ENCODE data around the gene SFRP5.

The SFRP5 gene

DNA sequence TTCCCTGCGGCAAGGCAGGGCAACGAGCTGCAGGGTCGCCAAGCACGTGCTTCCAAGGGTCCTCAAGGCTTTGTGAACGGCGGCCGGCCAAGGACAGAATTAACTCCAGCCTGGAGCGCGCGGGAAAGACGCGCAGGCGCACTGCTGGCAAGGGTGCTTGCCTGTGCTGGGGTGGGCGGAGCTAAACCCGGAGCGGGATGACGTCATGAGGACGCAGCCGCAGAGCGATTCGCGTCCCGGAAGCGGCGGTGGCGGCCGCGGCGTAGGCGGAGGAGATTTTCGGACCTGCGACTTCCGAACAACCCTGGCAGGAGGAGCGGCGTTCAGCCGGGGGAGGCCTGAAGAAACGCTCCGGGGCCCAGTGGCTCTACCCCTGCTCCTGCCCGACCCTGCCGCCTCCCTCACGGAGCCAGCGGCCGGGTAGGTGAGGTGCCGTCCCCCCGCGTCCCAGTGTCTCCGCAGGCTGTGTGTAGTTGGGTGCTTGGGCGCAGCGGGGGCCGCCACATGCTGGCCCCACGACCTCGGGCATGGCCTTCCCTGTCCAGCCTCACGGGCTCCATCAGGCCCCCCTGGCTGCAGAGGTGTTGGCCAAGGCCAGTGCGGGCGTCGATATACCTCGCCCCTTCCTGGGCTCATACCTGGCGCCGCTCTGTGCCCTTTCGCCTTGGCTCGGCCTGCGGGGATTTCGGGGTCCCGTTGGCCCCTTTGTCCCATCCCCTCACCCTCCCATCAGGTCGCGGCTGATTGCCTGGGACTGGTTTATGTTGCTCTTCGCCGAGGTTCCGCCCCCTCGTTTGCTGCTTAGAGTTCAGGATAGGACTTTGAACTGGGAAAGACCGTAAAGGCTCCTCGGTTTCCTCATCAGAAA, 34.7 kb downstream of the SFRP5 start, which contains the start of gene ZFYVE27:
Gene ZFYVE27, plus strand, starts transcription at position 227 of the 868 bp plus-strand sequence. CDS start 1,350 bp downstream, outside the sequence.
- DNase-seq (ENCODE audit: low read depth) = peak; percentile 93

DNA sequence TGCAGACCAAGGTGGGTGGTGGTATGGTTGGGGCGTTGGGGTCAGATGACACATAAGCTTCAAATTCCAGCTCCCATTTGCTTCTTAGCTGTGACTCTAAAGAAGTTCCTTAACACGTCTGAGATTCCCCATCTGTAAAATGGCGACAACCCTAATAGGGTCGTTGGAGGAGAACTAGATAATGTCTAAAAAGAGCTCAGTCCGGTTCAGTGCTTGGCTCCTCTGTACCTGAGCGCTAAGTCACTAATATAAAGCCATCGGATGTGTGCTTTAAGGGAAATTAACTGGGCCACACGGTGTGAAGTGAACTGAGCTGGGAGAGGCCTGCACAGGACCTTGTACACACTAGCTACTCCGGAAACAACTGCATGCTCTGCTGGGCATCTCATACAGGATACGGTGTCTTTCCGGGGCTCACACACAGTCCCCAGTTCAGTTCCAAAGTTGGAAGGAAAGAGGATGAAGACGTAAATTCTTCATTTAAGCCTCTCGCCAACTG, 35.3 kb downstream of the SFRP5 start:
- DNase-seq (ENCODE audit: low read depth) = no peak

DNA sequence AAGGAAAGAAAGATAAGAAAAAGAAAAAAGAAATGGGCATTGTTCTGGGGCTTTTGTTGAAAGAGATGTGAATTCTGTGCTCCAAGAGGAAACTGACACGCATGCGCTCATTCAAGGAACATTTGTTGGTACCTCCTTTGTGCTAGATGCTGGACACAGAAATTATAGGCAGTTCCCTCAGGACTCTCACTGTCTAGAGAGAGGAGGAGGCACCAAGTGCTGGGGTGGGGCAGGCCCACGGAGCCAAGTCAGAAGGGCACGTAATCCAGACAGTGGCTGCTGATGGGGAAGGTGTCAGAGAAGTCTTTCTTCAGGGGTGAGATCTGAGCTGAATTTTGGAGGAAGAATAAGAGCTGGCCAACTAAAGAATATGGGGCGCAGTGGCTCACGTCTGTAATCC, 37.8 kb downstream of the SFRP5 start:
- DNase-seq (ENCODE audit: low read depth) = no peak

DNA sequence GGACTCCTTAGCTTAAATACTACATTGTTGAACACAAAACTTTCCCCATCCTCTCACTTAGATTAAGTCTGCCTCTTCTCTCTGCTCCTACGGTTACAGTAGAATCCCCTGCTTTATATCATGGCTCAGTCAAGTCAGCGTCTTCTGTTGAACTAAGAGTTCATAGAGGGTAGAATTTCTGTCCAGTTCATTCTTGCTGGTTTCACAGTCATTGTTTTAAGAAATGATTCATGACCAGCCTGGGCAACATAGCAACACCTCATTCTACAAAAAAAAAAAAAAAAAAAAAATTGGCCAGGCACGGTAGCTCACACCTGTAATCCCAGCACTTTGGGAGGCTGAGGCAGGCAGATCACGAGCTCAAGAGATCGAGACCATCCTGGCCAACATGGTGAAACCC, 38.5 kb downstream of the SFRP5 start:
- no peak for DNase-seq (ENCODE audit: low read depth)

DNA sequence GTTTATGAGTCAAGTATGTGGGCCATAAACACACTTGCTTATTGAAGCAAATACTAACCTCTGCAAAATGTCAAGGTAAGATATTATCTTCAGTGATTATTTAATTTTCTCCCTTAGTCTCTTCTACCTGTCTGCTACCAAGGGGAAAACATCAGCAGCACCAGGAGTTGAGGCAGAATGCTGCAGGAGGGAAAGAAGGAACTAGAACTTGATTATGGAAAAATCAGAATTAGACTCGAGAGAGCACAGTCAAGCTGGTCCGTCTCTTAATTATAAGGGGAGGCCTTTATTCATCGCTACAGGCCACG, 39.8 kb downstream of the SFRP5 start:
- no peak for DNase-seq (ENCODE audit: low read depth)

DNA sequence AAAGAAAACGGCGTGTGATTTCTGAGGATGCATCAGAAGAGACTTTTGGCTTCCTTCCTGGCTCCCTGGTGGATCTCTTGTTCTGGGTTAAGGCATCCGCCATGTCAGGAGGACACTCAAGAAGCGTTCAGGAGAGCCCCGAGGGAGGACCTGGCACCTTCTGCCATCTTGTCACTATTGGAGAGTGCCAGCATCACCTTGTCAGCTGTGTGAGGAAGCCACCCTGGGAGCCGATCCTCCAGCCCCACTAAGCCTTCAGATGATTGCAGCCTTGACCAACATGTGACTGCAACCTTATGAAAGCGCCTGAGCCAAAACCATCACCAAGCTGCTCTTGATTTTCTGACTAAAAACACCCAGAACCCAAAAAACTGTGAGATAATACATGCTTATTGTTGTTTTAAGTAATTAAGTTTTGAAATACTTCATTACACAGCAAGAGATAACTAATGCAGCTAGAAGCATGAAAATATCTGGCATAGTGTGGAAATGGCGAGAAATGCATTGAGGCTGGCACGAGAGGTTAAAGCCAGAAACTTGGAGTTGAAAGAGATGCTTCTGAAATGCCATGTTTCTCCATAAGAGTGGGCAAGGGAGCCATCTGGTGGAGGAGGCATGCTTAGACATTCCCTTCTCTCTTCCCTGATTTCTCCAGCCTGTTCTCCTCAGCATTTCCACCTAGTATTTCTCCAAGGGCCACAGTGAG, 40.3 kb downstream of the SFRP5 start:
- peak; percentile 66 for DNase-seq (ENCODE audit: low read depth)

DNA sequence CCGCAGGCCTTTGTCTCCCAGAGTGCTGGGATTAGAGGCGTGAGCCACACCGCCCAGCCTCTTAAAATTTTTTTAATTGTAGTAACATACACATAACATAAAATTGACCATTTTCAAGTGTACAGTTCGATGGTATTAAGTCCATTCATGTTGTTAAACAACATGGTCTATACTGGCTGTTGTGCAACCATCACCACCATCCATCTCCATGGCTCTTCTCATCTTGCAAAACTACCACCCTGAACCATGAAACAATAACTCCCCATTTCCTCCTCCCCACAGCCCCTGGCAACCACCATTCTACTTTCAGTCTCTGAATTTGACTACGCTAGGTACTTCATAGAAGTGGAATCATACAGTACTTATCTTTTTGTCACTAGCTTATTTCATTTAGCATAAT, 42.8 kb downstream of the SFRP5 start:
- no peak for DNase-seq (ENCODE audit: low read depth)

DNA sequence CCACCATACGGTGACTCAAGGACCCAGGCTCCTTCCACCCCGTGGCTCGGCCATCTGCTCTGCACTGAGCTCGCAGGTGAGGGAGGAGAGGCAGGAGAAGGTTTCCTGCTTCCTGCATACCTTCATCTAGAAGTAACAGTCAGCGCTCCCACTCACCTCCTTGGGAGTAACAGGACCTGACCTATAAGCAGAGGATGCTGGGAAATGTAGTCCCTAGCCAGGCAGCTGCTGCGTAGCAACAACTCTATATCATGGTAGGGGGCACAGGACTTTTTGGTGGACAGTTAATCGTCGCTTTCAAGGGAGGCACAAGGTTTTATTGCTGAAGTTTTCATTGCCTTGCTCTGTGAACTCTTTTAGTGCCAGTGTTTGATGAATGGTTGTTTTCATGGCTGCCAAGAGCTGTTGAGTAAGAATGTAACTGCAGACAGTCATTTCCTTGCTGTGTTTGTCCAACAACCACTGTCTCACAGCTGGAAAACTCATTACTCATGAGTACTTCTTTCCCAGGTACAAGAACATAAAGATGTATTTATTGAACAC, 45.1 kb downstream of the SFRP5 start:
- peak; percentile 86 for DNase-seq (ENCODE audit: low read depth)

DNA sequence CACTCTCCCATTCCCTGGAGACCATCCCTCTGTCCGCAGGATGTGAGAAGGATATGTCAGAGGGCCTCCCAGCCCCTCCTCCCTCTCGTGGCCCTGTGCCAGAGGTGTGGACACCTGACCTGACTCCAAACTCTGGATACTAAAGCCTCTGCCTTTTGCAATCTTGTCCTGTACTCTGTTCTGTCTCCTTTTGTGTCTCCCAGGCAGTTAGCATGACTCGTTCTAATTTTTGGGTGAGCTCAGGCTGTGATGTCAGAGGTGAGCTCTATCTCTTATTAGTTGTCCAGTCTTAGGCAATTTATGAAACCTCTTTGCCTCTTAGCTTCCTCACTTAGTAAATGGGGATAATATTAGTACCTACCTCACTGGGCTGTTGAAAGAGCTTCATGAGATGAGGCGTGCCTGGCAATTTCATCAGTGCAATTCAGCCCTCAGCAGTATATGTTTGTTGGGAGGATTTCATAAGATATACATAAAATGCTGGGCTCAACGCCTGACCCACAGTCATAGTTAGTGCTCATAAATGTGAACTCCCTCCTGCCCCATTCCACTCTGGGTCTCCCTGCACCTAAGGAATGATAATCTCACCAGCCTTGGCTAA, 47.4 kb downstream of the SFRP5 start:
- peak; percentile 69 for DNase-seq (ENCODE audit: low read depth)

DNA sequence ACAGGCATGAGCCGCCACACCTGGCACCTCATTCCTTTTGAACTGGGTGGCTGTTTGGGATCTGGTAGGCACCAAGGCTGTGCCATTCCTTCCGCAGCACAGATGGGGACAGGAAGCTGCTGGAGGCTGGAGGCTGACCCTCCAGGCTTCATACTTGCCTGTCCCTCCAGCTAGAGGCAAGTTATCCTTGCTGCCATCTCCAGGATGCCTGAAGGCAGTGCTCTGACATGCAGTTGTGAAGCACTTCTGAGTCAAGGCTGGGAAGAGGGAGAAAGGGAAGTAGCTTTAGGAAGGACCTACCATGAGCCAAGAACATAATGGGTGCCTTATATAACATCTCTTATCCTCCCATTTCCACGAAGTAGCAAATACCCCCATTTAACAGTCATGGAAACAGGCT, 48.8 kb downstream of the SFRP5 start:
- no peak for DNase-seq (ENCODE audit: low read depth)

DNA sequence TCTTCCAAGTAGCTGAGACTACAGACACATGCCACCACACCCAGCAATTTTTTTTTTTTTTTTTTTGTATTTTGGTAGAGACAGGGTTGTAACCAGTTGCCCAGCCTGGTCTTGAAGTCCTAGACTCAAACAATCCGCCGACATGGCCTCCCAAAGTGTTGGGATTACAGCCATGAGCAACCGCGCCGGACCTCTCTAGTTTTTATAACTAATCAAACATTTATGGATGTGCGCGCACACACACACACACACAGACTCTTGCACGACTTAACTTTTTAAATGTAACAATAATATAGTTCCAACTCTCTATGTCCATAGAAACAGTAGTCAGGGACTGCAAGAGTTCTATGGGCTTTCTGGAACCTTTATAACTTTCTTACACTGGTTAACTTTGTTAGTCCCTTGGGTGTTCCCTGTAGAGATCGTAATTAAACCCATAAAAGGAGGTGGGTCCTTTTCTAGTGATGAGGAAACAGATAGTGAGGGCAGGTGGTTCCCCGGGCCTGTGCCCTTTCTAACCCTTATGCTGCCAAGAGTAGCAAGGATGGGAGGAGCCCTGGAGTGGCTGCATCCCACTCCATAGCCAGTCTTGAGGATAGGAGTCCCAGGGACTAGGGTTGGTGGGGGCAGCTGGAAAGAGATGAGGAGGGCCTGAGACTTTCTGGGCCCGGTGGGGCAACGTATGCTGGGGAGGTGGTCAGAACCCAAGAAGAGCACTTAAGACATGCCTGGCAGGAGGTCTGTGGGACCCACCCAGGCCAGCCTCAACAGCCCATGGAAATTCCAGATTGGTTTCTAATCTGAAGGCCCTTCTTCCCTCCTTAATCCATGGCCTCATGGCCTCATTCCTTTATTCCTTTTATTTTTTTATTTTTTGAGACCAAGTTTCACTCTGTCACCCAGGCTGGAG, 49.7 kb downstream of the SFRP5 start:
- no peak for DNase-seq (ENCODE audit: low read depth)

DNA sequence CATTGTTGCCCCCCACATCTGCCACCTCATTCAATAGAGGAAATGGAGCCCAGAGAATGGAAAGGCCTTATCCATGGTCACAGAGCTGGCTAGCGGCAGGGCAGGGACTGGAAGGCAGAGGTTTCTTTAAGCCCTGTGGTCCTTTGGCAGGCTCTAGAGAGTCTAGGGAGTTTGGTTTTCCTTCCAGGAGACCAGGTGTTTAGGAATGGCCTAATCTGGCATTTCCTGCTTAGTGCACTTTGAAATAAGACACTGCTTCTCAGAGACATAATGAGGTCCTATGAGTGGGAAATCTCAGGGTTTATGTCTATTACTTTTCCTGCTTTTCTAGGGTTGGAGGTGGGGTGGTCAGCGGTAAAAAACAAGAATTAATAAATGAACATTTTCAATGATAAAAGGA, 52.2 kb downstream of the SFRP5 start:
- DNase-seq (ENCODE audit: low read depth) = no peak

DNA sequence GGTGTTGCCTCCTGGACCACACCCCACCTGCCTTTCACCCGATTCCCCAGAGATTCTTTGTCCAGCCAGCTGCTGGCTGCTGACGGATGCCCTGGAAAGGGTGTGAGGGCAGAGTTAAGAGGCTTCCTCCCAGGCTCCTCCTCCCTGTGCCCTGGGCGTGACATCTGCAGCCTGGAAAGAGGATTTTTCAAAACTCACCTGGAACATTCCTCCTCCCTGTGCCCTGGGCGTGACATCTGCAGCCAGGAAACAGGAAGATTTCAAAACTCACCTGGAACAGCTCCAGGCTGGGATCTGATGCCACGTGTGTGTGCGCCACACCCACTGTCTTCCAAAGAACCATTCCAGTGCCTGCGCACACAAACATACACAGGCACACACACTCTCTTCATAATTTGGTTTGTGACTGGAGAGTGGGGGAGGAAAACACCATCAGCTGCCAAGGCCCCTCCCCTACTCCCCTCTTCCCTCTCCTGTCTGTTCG, 53.1 kb downstream of the SFRP5 start:
- DNase-seq (ENCODE audit: low read depth) = no peak

DNA sequence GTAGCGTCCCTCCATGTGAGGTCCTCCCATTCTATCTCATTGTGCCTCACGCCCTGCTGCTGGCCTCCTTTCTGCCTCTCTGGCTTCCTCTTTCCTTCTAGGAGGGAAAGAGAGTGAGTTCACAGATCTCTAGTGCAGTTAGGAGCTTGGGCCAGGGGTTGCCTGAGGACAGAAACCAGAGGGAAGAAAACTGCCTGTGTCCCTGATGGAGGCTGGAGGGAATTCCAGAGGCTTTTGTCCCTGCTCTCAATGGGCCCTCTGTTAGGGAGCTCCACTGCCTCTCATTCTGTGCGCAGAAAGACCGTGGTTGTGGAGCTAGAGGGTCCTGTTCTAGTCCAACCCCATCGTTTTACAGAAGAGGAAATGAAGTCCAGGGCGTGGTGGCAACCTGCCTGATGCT, 53.6 kb downstream of the SFRP5 start:
- DNase-seq (ENCODE audit: low read depth) = no peak

DNA sequence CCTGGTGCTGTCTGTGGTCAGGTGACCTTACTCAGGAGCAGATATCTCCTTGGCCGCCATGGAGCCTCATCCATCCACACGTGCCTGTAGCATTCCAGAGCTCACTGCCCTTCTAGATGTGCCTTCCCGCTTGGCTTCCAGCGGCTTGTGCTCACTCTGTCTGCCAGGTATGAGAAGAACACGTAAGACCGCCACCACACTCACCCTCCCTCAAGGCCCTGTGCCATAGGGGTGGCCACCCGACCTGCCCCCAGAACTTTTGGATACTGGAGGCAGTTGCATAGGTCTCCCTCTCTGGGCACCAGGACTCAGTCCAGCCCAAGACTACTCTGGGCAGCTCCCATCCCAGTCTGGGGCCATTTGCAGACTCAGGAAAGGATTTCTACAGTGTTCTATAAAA, 54.2 kb downstream of the SFRP5 start:
- DNase-seq (ENCODE audit: low read depth) = no peak
